GM19438 (cell line): ENCODE measurements around the gene IBA57.
"Not testable (repeated sequence)": the region's sequence is repeated elsewhere in the genome, so short reads cannot be mapped to it uniquely, and the experiment has no call there.

Source experiments
- ATAC-seq: cut with Tn5 transposase; IDR thresholded peaks from one replicate; pipeline ENCODE4 v1.9.1; 2021; ENCODE audit warnings: low read depth; ENCODE audit not compliant: unreplicated experiment

Gene IBA57

DNA sequence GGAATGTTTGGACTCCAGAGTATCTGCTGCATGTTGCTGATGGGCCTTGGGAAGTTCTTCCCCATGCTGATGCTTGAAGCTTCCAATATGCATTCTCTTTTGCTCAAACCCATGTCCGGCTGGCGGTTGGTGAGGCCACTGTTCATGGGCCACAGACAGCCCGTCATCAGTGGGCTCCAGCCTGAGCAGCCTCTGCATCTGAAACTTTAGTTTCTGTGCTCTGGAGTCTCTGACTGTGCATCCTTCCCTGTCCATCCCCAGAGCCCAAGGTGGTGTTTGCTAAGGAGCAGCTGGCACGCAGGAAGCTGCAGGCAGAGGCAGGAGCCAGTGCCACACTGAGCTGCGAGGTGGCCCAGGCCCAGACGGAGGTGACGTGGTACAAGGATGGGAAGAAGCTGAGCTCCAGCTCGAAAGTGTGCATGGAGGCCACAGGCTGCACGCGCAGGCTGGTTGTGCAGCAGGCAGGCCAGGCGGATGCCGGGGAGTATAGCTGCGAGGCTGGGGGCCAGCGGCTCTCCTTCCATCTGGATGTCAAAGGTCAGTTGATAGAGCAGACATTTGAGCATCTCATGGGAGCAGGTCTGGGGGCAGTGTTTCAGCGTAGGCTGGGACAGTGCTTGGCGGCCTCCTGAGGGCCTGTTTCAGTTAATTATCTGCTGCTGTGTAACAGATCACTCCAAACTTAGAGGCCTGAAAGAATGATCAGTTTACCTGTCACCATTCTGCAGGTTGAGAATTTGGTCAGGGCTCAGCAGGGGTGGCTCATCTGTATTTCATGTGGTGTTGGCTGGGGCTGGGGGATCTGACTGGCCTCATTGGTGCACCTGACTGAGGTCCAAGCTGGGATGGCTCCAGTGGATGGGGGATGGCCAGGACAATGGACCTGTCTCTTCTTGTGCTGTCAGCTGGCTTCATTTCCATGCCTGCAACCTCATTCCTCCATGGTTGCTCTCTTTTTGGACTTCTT is 58.9 kb downstream of the IBA57 start:
- ATAC-seq = no peak

DNA sequence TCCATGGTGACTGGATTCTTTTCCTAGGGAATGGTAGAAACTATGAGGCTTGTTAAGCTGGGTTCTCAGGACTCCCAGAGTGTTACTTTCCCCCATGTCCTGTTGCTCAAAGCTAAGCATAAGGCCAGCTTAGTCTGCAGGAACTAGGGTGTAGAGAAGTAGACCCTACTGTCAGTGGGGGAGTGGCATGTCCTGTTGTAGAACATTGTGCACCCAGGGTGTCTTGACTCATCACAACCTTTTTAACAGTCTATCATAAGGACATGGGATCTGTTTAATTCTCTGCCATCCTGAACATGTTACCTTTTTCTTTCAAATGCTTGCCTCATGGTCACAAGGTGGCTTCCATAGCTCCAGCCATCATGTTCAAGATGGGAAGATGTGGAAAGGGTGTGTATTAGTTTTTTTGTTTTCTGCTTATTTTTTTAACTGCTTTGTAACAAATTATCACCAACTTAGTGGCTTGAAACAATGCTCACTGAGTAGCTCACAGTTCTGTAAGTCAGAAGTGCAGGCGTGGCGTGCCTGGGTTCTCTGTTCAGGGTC is 59.6 kb downstream of the IBA57 start:
- no peak for ATAC-seq

DNA sequence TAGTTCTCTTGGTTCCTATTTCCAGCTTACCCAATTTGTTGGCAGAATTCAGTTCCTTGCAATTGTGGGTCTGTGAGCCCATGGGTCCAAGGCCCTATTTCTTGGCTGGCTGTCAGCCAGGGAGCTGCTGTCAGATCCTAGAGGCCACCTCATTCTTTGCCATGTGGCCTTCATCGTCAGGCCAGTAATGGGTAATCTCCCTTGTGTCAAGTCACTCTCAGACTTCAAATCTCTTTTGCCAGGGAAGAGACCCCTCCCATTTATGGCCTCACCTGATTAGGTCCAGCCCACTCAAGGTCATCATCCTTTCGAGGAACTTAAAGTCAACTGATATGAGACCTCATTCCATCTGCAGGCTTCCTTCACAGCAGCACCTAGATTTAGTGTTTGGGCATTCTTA is 60.1 kb downstream of the IBA57 start:
- ATAC-seq = no peak

DNA sequence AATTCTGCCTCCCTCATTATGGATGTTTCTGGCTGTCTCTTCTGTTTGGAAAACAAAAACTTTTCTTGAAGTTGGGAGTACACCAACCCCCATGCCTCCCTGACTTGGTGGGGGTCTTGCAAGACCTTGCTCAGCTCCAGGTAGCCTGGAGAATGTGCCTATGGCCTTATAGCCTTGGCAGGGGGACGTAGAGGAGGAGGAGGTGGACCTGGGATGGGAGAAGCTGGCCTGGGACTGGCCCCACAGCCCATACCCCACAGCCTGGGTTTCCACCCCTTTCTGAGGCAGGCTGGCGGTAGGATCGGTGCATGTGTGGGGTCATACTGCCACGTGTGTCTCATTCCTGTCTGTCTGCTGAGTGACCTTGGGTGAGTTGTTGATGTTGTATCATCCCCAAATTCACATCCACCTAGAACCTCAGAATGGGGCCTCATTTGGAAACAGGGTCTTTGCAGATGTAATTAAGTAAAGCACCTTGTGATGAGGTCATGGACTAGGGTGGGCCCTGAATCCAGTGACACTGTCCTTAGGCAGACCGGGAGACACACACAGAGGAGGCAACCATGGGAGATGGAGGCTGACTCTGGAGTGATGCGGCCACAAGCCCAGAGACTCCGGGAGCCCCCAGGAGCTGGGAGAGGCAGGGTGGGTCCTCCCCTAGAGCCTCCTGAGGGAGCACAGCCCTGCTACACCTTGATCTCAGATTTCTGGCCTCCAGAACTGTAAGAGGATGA is 60.7 kb downstream of the IBA57 start:
- no peak for ATAC-seq

DNA sequence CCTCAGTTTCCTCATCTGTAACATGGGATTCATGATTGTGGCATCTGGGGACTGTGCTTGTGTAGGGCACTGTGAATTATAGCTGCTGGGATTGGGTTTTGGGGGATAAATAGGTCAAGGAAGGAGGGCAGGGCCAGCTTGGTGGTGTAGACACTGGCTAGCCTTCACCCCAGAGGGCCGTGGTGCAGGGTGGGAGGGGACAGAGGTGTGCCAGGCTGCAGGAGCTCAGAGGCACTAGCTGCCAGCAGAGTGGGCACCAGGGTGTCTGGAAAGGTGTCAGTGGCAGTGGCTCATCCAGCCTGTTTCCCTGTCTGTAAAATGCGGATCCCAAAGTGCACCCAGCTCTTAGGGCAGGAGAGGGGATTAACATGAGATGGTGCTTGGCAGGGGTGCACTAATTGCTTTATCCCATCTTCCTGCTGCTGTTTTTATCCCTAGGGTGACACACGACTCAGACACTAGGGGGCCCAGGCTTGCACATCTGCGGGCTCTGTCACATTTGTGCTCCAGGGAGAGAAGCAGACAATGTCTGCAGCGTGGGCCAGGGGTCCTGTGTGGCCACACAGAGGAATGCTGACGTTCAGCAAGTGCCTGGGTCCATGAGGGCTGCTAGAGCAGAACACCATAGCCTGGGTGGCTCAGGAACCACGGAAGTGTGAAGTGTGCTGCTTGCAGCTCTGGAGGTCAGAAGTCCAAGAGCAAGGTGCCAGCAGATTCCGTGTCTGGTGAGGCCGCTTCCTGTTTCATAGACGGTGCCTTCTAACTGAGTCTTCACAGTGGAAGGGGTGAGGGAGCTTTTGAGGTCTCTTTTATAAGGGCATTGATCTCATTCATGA is 61.6 kb downstream of the IBA57 start:
- ATAC-seq = no peak

DNA sequence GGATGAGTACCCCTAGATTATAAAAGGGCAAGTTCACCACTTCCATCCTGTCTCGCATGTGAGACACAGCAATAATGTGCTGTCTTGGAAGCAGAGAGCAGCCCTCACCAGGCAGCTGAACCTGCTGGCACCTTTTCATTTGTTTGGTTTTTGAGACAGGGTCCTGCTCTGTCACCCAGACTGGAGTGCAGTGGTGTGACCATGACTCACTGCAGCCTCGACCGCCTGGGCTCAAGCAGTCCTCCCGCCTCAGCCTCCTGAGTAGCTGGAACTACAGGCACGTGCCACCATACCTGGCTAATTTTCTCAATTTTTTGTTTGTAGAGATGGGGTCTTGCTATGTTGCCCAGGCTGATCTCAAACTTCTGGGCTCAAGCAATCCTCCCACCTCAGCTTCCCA is 62.5 kb downstream of the IBA57 start:
- ATAC-seq = not testable (repeated sequence)

DNA sequence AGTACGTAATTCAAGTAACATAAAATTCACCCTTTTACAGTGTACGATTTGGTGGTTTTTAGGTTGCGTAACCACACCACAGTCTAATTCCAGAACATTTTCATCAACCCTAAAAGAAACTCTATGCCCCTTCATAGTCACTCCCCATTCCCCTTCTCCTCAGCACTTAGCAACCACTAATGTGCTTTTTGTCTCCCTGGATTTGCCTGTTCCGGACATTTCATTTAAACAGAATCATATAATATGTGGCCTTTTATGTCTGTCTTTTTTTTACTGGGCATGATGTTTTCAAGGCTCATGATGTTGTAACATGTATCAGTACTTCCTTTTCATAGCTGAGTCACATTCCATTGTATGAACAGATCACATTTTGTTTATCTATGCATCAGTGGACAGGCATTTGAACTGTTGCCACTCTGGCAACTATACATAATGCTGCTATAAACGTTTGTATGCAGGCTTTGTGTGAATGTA is 63.0 kb downstream of the IBA57 start:
- no peak for ATAC-seq

DNA sequence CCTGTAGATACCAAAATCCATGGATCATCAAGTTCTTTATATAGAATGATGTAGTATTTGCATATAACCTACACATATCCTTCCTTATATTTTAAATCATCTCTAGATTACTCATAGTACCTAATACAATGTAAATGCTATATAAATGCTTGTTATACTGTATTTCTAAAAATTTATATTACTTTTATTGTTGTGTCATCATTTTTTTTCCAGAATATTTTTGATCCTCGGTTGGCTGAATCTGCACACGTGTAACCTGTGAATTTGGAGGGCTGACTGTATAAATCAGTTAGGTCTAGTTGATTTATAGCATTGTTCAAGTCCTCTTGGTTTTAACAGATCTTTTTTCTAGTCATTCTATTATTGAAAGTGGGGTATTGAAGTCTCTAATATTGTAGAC is 65.6 kb downstream of the IBA57 start:
- no peak for ATAC-seq
